HS-5 (cell line): ENCODE results near the gene L2HGDH.

Experiments
- DNase-seq: peaks from one replicate; pipeline ENCODE4 v3.0.0-alpha.2; 2012; ENCODE audit warnings: low read depth

L2HGDH gene

DNA sequence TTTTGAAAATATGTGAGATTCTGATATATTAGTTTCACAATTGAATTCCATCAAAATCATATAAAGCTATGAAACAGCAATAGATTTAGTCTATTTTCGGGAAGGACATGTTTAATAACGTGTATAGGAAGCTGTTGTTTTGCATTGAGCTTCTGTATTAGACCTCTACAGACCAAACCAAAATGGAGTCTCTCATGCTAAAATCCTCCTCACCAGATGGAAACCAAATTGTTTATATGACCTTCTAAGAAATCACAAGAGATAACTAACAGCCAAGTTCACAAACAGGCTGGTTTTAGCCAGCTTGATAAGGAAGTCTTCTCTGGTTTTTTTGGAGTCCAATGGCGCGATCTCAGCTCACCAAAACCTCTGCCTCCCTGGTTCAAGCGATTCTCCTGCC is 23.9 kb downstream of the L2HGDH start:
- no peak for DNase-seq

DNA sequence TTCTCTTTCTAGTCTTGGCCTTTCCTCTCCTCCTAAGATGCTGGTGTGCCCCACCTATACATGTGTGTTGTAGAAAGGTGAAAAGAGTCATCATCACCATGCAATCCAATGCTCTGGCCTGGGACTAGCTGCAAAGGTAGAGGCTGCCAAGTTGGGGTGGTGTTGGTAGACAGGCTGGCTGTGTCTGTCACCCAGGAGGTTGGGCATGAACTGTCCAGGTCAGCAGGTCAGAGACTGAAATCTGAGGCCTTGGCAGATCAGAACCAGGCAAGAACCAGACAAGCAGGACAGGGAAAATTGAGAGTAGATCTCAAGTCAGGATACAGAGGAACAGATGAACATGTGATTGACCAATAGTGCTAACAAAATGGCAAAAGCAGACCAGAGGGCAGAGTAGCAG is 26.2 kb downstream of the L2HGDH start:
- no peak for DNase-seq

DNA sequence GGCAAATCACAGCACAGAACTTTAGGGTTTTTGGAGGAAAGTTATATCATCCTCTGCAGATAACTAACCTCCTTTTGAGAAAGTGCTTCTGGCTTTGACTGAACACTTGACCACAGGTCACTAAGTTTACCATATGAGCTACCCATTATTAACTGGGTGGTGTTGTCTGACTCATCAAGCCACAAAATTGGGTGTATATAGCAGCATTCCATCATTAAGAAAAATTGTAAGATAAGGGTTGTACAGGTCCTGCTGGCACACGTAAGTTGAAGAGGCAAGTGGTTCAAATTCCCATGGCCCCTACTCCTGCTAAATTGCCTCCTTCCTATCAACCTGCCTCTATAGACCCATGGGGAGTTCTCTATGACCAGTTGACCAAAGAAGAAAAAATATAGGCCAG is 39.5 kb downstream of the L2HGDH start:
- no peak for DNase-seq

DNA sequence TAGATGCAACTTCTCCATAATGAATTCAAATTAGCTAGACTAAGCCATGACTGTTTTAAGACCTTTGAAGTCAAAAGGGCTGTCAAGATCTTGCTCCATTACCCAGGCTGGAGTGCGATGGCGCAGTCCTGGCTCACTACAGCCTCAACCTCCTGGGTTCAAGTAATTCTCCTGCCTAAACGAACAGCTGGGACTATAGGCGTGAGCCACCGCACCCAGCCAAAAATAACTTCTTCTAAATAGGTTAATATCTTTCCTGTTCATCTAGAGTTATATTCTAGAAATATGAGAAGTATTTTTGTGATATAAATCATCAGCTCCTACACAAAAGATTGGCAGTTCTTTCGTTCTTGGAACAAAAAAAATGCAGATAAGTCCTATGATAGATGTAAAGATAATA is 41.1 kb downstream of the L2HGDH start:
- no peak for DNase-seq

DNA sequence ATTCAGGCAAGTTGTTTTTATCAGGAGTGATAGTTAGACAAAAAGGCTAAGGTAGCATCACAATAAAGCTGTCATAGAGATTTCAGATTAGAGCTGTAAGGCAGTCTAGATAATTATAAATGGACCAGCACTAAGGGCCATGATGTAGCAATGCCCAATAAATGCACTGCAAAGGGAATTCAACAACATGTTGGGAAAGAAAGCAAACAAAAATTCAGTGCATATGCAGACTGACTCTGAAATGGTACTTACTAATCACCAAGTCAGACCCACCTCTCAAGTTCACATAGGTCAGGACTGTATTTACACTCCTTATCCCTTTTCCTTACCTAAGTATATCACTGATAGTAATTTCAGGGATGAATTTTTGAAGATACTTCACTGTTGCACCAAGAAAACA is 47.0 kb downstream of the L2HGDH start:
- DNase-seq = no peak

DNA sequence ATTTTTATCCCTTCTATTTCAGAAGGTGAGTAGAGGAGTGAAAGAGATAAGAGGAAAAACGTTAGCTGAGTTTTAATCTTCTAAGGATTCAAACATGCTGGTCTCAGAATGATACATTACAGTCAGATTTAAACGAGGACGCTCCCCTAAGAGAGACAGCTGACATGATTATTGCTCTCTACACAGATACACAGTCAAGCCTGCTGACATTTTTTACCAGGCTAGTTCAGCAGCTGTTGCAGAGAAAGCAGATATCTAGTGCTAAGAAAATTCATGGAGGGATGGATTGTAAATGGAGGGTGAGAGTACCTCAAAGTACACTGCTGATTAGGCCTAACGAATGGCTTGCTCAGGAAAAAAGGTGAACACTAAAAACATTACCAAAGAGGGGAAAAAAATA is 48.7 kb downstream of the L2HGDH start:
- DNase-seq = no peak

DNA sequence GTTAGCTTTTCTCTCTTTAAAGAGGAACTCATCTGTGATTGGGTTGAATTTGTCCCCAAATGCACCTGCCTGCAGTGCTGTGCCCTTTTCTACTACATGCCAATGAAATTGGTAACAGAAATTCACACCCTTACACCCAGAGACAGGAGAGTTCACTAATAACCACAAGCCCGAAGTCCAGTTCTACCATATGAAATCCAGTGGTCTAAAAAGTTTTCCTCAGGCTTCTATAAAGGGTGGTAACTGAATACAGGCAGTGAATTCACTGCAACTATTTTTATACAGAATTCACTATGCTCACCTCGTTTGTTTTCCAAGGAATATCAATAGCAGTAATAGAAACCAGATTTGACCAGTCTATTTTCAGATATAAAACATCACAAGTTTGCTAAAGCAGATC is 49.2 kb downstream of the L2HGDH start:
- DNase-seq = no peak

DNA sequence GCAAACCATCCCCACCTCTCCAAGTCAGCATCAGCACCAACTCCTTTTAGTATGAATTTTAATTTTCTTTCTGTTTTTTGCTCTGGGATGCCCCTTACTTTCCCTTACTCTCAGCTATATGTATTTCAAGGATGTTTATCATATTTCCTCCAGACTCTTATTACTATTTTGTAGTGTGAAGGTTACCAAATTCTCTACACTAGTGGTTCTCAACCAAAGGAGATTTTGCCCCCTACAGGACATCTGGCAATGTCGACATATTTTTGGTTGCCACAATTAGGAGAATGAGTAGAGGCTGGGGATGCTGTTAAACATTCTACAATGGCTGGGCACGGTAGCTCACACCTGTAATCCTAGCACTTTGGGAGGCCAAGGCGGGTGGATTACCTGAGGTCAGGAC is 51.5 kb downstream of the L2HGDH start:
- DNase-seq = no peak

DNA sequence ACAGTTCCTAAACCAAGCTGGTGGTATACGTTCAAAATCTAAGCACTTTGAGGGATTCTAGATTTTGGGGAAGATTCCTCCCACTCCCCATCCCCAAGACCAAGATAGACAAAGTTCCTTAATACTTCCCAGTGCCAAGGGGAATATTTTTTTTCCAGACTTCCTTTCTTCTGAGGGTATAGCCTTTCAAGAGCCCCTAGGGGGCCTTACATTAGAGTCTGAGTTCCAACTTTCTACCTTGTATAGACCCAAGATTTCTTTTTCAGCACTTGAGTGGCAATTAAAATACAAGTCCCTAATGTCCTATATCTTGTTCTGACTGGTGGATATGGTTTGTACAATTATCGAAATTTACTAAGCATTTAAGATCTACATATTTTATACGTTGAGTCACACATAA is 52.0 kb downstream of the L2HGDH start:
- no peak for DNase-seq

DNA sequence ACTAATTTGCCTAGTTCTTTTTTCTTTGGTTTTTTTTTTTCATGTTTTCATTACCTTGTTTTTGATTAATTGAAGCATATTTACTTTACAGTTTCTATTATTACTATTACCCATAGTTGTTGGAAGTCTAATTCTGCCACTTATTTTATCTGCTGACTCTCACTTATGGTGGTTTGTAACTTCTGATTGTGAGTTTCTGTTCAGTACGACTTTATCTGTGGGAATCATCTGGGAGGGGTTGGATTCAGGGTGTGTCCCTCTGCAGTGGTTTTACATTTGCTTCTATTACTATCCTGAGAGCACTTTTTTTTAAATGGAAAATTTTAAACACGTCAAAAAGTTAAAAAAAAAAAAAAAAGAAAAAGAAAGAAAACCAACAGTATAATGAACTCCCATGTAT is 54.3 kb downstream of the L2HGDH start:
- no peak for DNase-seq

DNA sequence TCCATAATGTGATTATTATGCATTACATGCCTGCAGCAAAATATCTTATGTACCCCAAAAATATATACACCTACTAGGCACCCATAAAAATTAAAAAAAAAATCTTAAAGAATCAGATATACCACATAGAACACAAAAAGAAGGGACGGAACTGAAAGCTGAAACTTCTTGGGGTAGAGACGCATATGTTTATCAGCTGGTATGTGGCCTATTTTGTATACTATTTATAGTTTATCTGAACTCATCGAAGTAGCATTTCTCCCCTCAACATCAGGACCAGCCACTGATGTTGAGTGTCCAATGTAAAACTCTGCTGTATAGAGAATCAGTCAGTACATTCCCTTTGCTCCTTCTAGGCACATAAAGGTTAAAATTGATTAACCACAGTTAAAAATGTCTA is 57.8 kb downstream of the L2HGDH start:
- no peak for DNase-seq

DNA sequence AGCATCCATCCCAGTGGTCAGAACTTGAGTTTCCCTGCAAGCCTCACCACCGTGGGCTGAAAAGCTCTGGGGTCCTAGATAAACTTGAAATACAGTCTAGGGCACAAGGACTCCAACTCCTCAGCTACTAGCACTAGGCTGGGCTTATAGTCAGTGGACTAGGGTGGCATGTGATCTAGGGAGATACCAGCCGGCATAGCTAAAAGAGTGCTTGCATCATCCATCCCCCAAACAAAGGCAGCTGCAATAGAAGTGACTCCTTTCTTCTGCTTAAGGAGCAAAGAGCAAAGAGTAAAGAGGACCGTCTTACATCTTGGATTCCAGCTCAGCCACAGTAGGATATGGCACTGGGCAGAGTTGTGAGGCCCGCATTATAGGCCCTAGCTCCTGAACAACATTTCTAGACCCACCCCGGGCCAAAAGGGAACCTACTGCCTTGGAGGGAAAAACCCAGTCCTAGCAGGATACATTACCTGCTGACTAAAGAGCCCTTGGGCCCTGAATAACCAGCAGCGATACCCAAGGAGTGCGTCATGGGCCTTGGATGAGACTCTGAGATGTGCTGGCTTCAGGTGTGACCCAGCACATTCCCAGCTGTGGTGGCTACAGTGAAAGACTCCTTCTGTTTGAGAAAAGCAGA is 62.8 kb downstream of the L2HGDH start:
- DNase-seq = no peak

DNA sequence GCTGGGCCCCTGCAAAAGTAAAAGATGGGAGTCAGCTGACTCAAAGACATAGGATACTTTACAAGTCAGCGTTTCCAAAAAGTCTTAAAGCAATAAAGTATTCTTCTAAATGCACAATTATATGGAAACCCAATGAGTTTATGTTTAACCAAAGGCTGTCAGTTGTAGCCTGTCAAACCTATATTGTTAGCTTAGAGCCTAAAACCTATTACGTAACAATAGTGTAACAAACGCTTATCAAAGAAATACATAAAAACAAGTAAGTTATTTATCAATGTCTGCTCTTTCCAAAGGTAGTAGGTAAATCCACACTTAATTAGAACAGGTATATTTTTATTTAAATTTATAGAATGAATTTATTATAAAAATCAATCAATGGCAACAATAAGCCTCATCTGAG is 64.8 kb downstream of the L2HGDH start:
- no peak for DNase-seq

DNA sequence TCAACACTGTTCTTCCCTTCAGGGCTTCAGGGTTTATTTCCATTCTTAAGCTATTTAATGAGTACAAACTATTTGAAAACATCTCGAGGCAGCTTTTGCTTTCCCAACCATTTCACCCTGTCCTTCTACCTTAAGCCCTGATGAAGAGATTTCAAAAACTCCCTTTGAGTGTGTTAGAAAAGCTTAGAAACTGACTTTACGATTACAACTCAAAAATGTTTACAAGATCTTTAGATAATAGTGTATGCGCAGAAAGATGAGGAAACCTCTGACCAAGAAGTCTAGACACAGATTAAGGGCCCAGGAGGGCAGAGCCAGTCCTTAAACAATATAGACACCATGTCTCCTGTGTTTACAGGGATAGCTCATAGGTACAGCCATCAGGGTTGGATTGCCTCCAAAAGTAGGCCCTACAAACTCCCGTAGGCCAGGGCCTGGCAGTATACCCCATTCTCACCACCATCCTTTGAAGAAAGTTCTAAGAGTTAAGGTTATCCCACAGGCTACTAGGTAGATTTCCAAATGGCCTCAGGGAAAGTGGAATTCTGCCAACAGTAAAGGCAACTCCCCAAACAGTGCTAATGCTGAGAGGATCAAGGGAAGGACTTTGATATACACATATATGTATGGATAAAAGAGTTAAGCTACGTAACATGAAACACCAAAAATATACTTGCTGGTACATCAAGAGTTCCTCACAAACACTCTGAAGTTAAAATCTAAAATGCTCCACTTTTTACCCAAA is 69.3 kb downstream of the L2HGDH start:
- no peak for DNase-seq

DNA sequence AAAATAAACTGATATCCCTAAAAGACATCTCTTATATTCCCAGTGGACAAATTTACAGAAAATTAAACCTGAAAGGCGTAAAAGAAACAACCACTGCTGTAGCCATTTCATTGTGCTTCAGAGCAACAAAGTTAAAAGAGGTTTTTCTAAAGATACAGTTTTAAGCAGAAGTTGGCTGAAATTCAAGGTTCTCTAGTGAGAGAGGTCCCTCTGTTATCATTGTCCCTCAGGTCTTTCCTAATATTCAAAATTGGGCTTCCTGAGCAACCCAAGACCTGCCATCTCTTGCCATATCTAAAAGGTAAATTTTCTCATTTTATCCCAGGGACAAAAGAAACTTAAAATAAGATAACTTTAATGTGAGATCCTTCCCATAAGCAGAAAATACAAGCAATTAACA is 69.9 kb downstream of the L2HGDH start:
- no peak for DNase-seq

DNA sequence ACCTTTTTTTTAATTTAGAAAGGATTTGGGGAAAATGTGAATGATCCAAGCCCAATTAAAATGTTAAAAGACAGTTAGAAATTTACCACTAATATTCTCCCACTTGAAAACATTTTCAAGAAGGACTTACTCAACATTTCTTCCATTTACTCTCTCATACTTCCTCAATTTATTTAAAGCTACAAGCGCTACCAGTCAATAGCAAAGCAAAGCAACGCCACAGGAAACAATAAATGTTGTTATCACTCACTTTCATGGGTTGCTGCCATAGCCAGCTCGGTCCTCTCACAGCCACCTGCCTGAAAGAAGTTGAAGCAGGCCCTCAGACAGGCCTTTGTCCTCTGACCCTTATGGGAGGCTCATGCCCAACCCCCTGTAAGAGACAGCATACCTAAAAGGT is 74.6 kb downstream of the L2HGDH start:
- DNase-seq = no peak

DNA sequence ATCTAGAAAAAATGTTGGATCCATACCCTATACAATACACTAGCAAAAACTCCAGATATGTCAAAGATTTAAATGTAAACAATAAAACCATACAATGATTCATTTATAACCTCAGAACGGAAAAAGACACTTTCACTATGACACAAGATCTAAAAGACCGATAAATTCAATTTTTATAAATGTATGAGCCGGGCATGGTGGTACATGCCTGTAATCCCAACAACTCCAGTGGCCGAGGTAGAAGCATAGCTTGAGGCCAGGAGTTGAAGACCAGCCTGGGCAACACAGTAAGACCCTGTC is 78.1 kb downstream of the L2HGDH start:
- DNase-seq = no peak

DNA sequence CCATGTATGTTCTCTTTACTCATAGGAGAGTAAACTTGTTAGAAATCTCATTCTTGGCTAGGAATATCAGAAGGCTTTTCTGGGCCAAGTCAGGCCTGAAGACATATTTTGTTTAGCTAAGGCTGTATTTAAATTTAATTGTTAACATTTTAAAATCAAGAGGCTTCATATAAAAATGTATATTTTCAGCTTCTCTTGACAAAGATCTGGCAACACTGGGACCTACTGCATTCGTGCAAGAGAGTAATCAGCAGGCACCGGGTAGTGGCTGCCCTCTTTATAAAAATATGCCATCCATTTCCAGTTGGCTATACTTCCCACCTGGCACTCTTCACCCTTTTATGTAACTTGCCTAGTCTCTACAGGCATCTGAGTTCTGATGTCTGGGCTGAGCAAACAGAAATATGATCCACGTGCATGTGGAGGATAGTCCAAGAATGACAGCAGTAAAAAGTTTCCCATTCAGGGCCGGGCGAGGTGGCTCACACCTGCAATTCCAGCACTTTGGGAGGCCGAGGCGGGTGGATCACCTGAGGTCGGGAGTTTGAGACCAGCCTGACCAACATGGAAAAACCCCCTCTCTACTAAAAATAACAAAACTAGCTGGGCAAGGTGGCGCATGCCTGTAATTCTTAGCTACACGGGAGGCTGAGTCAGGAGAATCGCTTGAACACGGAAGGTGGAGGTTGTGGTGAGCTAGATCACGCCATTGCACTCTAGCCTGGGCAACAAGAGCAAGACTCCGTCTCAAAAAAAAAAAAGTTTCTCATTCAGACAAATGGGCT is 78.7 kb downstream of the L2HGDH start:
- DNase-seq = no peak

DNA sequence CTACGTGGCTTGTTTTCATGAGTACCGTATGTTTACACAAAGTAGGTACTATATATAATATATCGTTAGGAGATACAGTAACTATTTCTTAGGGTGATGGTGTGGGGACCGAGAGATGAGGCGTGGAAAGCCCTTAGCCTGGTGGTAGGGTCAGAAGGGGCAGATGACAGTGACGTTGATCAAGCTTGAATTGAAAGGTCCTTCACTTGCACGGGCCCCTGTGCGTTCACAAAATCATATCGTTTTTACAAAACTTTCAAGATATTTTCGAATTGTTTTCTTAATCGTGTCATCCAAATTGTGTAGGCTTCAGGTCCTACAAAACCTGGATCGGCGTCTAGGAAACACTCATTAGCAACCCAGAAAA is 79.8 kb downstream of the L2HGDH start:
- DNase-seq = no peak

DNA sequence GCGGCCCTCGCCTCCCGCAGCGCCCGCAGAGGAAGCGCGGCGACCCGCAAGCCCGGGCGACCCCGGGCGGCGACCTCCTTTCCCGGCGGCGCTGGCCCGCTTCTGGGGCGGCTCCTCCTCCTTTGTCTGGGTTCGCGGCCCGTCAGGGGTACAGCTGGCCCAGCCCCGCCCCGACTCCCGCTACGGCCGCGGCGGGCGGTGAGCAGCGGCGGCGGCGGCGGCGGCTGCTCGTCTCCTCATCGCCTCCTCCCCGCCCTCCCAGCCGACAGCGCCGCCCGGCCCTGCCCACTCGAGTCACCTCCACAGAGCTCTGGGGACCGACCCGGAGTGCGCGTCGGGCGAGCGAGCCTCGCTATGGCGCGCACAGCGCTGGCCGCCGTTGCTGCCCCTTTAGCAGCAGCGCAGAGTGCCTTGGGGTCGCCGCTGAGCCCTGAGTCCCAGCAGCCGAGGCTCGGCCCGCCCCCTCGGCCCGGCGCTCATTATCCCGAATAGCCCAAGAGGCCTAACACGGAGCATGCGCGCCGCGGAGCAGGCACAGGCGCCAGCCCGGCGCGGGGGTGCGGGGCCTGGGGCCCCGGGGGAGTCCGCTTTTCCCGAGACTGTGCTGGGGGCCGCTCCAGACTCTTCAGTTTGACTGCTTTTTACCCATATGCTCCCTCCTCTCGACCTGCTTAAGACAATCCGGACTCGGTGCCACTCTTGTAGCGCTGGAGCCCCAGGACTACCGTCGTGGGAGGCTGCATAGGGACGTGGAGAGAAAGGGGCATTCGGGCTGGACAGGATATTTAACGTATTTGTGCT is 80.4 kb downstream of the L2HGDH start, which contains the start of gene SOS2:
Gene SOS2, minus strand, starts transcription at position 104 of the 801 bp plus-strand sequence. CDS start 295 bp downstream, outside the sequence.
- DNase-seq = peak; percentile 42

DNA sequence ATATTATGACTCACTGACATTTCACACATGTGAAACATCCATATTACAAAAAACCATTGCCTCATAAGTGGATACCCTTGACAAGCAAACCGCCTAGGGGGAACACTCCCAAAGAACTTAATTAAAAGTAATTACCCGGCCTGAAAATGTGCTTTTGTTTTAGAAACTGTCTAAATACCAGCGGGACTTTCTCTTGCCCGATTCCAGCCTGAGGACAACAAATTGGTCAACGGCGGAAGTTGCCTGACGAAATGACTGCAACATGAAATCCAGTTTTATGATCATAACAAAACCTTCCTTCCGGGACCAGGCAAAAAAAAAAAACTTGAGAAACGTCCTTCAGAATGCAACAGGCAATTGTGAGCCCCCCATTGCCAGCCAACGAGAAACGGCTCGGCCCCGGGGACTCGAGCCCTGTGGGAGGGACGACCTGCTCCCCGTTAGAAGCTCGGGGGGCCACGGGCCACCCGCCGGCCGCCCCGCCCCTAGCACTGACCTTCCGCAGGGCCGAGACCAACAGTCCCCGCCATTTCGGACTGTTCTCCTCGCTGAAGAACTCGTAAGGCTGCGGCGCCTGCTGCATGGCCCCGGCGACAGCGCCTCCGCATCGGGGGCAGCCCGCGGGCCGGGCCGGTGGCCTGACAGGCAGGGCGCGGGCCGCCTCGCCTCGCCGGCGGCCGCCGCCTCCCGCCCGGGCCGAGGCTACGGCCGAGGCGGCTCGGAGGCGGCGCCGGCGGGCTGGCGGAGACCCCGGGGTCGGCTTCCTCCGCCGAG is 81.1 kb downstream of the L2HGDH start:
- peak; percentile 39 for DNase-seq

DNA sequence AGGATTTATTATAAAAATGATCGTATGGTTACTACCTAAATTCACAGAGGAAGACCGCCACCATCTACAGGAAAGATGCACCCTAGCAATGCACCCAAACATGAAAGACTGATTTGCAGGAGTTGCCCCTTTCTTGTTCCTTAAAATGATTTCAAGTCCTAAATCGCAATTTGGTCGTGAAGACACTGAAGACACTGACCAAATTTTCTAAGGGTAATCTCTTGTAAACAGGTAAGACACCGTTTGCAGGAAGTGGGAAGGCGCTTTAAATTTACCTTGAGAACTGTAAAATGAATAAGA is 81.7 kb downstream of the L2HGDH start:
- DNase-seq = no peak
